GM12801 (cell line): ENCODE data around the gene DNAJB7.

Experiments
- CTCF ChIP-seq: IDR thresholded peaks from one replicate; pipeline ENCODE4 v1.5.1; 2011; ENCODE audit warnings: control low read depth; ENCODE audit not compliant: insufficient read length; ENCODE audit errors: extremely low read depth

The DNAJB7 gene

DNA sequence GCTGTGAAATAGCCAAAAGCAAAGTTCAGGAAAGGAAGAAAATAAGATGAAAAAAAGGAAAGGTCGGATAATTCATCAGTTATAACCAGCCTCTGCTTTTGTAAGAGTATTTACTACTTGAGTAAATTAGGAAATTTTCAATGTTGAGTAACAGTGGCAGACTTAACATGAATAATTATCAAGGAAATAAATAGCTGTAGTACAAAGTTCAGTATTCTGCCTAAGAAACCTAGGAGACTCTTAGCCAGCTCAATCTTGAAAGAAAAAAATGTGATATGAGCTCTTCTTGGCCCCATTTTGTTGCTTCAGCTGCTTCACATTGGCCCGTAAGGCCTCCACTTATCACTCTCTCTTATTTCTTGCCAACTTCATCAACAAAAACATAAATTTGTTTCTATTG lies 17.0 kb upstream of the DNAJB7 start:
- no peak for TF ChIP-seq CTCF

GRCh38 chr22:40877488-40877887 lies 15.6 kb upstream of the DNAJB7 start:
- TF ChIP-seq CTCF, result no peak

DNA sequence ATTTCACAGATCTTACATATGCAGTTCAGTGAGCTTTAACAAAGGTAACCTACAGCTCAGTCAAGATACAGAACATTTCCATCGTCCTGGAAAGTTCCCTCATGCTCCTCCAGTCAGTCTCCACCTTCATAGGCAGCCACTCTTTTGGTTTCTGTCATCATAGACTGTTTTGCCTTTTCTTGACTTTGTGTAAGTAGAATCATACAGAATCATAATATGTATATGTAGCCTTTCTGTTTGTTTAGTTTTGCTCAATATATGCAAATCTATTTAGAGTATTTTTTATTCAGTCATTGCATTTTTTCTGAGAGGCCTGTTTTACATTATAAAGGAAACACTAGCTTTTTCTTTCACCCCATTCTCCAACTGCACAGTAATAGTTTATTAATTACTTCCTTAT lies 15.0 kb upstream of the DNAJB7 start:
- no peak for TF ChIP-seq CTCF

DNA sequence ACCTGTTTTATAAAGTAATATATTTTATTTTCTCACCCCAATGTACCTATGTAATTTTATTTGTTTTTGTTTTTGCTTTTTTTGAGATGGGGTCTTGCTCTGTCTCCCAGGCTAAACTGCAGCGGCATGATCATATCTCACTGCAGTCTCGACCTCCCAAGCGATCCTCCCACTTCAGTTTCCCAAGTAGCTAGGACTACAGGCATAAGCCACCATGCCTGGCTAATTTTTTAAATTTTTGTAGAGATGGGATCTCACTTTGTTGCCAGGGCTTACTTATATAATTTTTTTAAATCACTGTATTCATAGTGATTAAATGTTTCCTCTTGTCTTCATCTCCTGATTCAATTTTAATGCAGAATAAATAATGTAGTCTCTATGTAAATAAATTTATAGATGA lies 13.2 kb upstream of the DNAJB7 start:
- no peak for TF ChIP-seq CTCF

DNA sequence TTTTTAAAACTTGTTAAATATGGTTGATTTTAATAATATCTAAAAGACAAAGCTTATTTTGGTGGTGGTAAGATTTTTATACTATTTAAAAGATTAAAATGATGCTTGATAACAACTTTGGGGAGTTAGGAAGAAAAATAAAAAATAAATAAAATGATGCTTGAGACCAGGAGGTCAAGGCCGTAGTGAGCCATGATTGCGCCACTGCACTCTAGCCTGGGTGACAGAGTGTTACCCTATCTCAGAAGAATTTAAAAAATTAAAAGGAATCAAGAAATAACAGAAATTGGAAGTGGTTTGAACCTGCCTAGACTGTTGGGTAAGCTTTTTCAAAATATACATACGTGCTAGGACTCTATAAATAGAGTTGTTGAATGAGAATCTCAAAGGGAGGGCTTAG lies 12.1 kb upstream of the DNAJB7 start:
- no peak for TF ChIP-seq CTCF

GRCh38 chr22:40867109-40867508 lies 5.2 kb upstream of the DNAJB7 start:
- no peak for TF ChIP-seq CTCF

GRCh38 chr22:40862537-40862936 lies 624 bp upstream of the DNAJB7 start:
- TF ChIP-seq CTCF, result no peak

- TF ChIP-seq CTCF, result no peak
Observed at GRCh38 chr22:40857309-40857855, 4.5 kb downstream of the DNAJB7 start.
